Measurements from ENCODE around the gene DEFB125. TPM values are rescaled to one million over a fixed set of nuclear protein-coding genes. Genes with fewer than 3 reads are reported as not detected.

The DEFB125 gene
- total and polyA plus RNA-seq, 2 donors (not counting 3 experiments of a cell fraction or from before 2014, with no cell fraction given), result not detected

GRCh38 chr20:61757-62156, 25.7 kb upstream of the DEFB125 start:
- peaks cover 0 to 3% of the 10 kb centered on the region in 2 experiments for H3K27me3 ChIP-seq (ENCODE audit: control insufficient read depth in 2 of 2, insufficient read depth in 2 of 2, low read length in 2 of 2)
- H3K4me3 ChIP-seq (replicated peaks in 1 of 3; ENCODE audit: insufficient read depth in 1 of 3, low read depth in 1 of 3, low read length in 3 of 3), result no peak overlapping the region
- POLR2A ChIA-PET, result no interaction called here
- dilution Hi-C loops (cut with MboI; ENCODE audit: extremely low pct_ligation_motif_present, low sequenced_read_pairs) (no loop called here), intact Hi-C loops (cut with micrococcal nuclease) (no loop called here)
- no peaks in the 10 kb centered on the region for H3K9me3 ChIP-seq (replicated peaks; ENCODE audit: control insufficient read depth, insufficient read depth, low read length)
- FAIRE-seq (no peak), DNase-seq (ENCODE audit: low read depth, low spot score) (no peak)
- TF ChIP-seq, protein P1, sequence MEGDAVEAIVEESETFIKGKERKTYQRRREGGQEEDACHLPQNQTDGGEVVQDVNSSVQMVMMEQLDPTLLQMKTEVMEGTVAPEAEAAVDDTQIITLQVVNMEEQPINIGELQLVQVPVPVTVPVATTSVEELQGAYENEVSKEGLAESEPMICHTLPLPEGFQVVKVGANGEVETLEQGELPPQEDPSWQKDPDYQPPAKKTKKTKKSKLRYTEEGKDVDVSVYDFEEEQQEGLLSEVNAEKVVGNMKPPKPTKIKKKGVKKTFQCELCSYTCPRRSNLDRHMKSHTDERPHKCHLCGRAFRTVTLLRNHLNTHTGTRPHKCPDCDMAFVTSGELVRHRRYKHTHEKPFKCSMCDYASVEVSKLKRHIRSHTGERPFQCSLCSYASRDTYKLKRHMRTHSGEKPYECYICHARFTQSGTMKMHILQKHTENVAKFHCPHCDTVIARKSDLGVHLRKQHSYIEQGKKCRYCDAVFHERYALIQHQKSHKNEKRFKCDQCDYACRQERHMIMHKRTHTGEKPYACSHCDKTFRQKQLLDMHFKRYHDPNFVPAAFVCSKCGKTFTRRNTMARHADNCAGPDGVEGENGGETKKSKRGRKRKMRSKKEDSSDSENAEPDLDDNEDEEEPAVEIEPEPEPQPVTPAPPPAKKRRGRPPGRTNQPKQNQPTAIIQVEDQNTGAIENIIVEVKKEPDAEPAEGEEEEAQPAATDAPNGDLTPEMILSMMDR (IDR thresholded peaks at IDR 0.05; ENCODE audit: extremely low read depth in 1 of 2, insufficient read depth in 1 of 2, low read depth in 1 of 2, low read length in 2 of 2), result no peak
- no peak for TF ChIP-seq EZH2 (IDR thresholded peaks at IDR 0.05; ENCODE audit: borderline replicate concordance, low read depth, low read length, severe bottlenecking)
- no peak for TF ChIP-seq POLR2A (IDR thresholded peaks at IDR 0.05; ENCODE audit: low read depth, low read length)
- no peak for TF ChIP-seq POLR2AphosphoS5 (IDR thresholded peaks at IDR 0.05; ENCODE audit: insufficient read depth, low read depth, low read length)
- no peak for TF ChIP-seq JUN (IDR thresholded peaks at IDR 0.05; ENCODE audit: borderline replicate concordance, insufficient read depth, insufficient read length, low read depth)
- TF ChIP-seq, protein P2, sequence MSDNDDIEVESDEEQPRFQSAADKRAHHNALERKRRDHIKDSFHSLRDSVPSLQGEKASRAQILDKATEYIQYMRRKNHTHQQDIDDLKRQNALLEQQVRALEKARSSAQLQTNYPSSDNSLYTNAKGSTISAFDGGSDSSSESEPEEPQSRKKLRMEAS (IDR thresholded peaks at IDR 0.05; ENCODE audit: insufficient read depth, insufficient read length), result no peak
- no peak for TF ChIP-seq FOS (IDR thresholded peaks at IDR 0.05; ENCODE audit: borderline replicate concordance, insufficient read depth, low read length)
- no peak for TF ChIP-seq GATA2 (IDR thresholded peaks at IDR 0.05; ENCODE audit: insufficient read depth, insufficient read length, low read depth, low read length)
- TF ChIP-seq MYC (IDR thresholded peaks at IDR 0.05; ENCODE audit: low read depth, low read length), result no peak
- no peaks in the 10 kb centered on the region for H3K79me2 ChIP-seq (ENCODE audit: control insufficient read depth, insufficient read depth, low read length)
- no peaks in the 10 kb centered on the region for H4K20me1 ChIP-seq (replicated peaks; ENCODE audit: control insufficient read depth, extremely low read depth, insufficient read depth, low read length)
- no peak overlapping the region for H3K27ac ChIP-seq (ENCODE audit: insufficient read depth, low read depth, low read length)
- no TSS peak for BruUV-seq (replicated peaks)
- no peaks in the 10 kb centered on the region for H3K36me3 ChIP-seq (ENCODE audit: control insufficient read depth in 2 of 2, extremely low read depth in 1 of 2, insufficient read depth in 2 of 2, low read length in 2 of 2)
- H2AFZ ChIP-seq (ENCODE audit: low read depth, low read length), result no peak overlapping the region
- no peak overlapping the region for H3K4me2 ChIP-seq (ENCODE audit: insufficient read depth, low read length)
- H3K4me1 ChIP-seq (ENCODE audit: control insufficient read depth, extremely low read depth, insufficient read depth, low read length), result no peaks in the 10 kb centered on the region
- no peak overlapping the region for H3K9ac ChIP-seq (replicated peaks; ENCODE audit: extremely low read depth, insufficient read depth, low read length)
- H3K9me1 ChIP-seq (replicated peaks; ENCODE audit: control insufficient read depth, extremely low read depth, insufficient read depth, low read length), result no peaks in the 10 kb centered on the region
- CTCF ChIA-PET, result no interaction called here
